ENCODE data around the gene GRB2.

DNA sequence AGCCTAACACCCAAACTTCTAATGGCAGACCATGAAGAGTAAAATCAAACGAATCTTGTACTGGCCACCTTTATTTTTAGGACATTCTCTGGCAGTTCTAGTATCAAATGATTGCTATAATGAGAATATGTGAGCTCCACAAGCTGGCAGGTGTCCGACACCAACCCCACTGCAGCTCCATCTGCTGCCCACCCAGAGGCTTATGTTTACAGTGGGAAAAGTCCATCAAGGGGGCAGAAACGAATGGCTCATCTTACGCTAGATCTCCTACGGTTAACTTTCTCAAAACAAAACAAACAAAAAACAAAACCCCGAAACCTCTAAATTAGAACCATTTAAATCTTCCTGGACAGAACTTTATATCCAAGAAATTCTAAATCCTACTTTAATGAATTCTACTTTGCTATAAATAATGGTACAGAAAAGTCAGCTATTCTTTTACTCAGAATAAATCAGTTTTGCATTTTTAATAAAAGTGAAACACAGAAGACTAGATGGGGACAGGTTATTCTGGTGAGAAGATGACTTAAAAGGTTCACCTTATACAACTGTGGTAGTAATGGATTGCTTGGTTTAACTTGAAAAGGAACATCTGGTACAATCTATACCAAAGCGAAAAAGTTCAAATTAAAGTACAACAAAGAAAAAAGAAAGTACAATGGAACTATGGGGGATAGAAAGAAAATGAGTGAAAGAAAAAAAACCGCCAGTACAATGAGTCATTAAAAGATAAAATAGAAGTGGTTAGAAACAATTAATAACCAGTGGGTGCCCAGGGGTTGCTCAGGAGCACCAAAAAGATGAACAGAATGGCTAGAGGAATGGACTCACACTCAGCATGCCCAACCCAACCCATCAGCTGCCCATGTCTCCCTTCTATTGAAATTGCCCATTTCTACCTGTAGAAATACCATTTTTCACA is 40.2 kb downstream of the GRB2 start:
- TF ChIP-seq, protein P1, sequence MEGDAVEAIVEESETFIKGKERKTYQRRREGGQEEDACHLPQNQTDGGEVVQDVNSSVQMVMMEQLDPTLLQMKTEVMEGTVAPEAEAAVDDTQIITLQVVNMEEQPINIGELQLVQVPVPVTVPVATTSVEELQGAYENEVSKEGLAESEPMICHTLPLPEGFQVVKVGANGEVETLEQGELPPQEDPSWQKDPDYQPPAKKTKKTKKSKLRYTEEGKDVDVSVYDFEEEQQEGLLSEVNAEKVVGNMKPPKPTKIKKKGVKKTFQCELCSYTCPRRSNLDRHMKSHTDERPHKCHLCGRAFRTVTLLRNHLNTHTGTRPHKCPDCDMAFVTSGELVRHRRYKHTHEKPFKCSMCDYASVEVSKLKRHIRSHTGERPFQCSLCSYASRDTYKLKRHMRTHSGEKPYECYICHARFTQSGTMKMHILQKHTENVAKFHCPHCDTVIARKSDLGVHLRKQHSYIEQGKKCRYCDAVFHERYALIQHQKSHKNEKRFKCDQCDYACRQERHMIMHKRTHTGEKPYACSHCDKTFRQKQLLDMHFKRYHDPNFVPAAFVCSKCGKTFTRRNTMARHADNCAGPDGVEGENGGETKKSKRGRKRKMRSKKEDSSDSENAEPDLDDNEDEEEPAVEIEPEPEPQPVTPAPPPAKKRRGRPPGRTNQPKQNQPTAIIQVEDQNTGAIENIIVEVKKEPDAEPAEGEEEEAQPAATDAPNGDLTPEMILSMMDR (conservative IDR thresholded peaks at IDR 0.05; ENCODE audit: low read depth, low read length) = no peak; the same call in 1 of the 2 replicates
- TF ChIP-seq EZH2 (IDR thresholded peaks at IDR 0.05; ENCODE audit: borderline replicate concordance, low read depth, low read length, poor library complexity, severe bottlenecking) = no peak

Data from A673 (cell line).